ENCODE measurements around the gene STIM1.
A peak's percentile ranks its signal among the peaks of the same experiment; 100 is the strongest.

Gene STIM1

GRCh38 chr11:3890014-3890413 lies 34.5 kb downstream of the STIM1 start:
- no peak overlapping the region for H3K4me3 ChIP-seq (replicated peaks; ENCODE audit: insufficient read depth, low read length)
- DNase-seq (ENCODE audit: low read depth in 1 of 2, low spot score in 1 of 2) = no peak
- H3K27me3 ChIP-seq (ENCODE audit: insufficient read depth, poor library complexity, severe bottlenecking) = no peaks in the 10 kb centered on the region
- no peak overlapping the region for H3K27ac ChIP-seq (replicated peaks)
- TF ChIP-seq SPI1 (IDR thresholded peaks at IDR 0.05; ENCODE audit: borderline replicate concordance, low read depth) (no peak), POLR2AphosphoS5 (IDR thresholded peaks at IDR 0.05; ENCODE audit: low read depth) (no peak)

DNA sequence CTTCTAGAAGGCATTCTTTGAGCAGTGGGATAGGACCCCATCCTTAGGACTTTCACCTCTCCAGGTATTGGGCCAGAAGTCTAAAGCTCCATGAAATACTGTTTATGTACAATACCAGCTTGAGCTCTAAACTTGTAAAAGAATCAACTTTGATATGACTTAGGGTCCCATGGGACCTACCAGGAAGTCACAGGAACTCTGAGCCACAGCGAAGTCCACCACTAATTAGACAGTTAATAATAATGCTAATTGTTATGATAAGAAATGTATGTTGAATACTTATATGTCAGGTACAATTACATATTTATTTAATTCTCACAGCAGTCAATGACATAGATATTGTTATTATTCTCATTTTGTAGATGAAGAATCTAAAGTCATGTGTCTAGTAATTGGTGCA lies 35.3 kb downstream of the STIM1 start:
- Histone ChIP-seq H3K27ac (replicated peaks) (no peak overlapping the region), H3K4me3 (replicated peaks; ENCODE audit: insufficient read depth, low read length) (no peak overlapping the region), H3K27me3 (ENCODE audit: insufficient read depth, poor library complexity, severe bottlenecking) (no peaks in the 10 kb centered on the region)
- TF ChIP-seq, protein P1, sequence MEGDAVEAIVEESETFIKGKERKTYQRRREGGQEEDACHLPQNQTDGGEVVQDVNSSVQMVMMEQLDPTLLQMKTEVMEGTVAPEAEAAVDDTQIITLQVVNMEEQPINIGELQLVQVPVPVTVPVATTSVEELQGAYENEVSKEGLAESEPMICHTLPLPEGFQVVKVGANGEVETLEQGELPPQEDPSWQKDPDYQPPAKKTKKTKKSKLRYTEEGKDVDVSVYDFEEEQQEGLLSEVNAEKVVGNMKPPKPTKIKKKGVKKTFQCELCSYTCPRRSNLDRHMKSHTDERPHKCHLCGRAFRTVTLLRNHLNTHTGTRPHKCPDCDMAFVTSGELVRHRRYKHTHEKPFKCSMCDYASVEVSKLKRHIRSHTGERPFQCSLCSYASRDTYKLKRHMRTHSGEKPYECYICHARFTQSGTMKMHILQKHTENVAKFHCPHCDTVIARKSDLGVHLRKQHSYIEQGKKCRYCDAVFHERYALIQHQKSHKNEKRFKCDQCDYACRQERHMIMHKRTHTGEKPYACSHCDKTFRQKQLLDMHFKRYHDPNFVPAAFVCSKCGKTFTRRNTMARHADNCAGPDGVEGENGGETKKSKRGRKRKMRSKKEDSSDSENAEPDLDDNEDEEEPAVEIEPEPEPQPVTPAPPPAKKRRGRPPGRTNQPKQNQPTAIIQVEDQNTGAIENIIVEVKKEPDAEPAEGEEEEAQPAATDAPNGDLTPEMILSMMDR (IDR thresholded peaks at IDR 0.05; ENCODE audit: insufficient read depth, low read length) = no peak
- TF ChIP-seq GABPA (IDR thresholded peaks at IDR 0.05; ENCODE audit: low read depth) (no peak), POLR2AphosphoS5 (IDR thresholded peaks at IDR 0.05; ENCODE audit: low read depth) (no peak), SPI1 (IDR thresholded peaks at IDR 0.05; ENCODE audit: borderline replicate concordance, low read depth) (no peak)
- TF ChIP-seq, protein P2, sequence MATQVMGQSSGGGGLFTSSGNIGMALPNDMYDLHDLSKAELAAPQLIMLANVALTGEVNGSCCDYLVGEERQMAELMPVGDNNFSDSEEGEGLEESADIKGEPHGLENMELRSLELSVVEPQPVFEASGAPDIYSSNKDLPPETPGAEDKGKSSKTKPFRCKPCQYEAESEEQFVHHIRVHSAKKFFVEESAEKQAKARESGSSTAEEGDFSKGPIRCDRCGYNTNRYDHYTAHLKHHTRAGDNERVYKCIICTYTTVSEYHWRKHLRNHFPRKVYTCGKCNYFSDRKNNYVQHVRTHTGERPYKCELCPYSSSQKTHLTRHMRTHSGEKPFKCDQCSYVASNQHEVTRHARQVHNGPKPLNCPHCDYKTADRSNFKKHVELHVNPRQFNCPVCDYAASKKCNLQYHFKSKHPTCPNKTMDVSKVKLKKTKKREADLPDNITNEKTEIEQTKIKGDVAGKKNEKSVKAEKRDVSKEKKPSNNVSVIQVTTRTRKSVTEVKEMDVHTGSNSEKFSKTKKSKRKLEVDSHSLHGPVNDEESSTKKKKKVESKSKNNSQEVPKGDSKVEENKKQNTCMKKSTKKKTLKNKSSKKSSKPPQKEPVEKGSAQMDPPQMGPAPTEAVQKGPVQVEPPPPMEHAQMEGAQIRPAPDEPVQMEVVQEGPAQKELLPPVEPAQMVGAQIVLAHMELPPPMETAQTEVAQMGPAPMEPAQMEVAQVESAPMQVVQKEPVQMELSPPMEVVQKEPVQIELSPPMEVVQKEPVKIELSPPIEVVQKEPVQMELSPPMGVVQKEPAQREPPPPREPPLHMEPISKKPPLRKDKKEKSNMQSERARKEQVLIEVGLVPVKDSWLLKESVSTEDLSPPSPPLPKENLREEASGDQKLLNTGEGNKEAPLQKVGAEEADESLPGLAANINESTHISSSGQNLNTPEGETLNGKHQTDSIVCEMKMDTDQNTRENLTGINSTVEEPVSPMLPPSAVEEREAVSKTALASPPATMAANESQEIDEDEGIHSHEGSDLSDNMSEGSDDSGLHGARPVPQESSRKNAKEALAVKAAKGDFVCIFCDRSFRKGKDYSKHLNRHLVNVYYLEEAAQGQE (IDR thresholded peaks at IDR 0.05; ENCODE audit: insufficient replicate concordance, low read depth) = no peak
- DNase-seq (ENCODE audit: low read depth in 1 of 2, low spot score in 1 of 2) = no peak

- no peak for TF ChIP-seq SPI1 (IDR thresholded peaks at IDR 0.05; ENCODE audit: borderline replicate concordance, low read depth)
- TF ChIP-seq POLR2AphosphoS5 (IDR thresholded peaks at IDR 0.05; ENCODE audit: low read depth) = no peak
- TF ChIP-seq, protein P2 (IDR thresholded peaks at IDR 0.05; ENCODE audit: insufficient replicate concordance, low read depth) = no peak
- TF ChIP-seq GABPA (IDR thresholded peaks at IDR 0.05; ENCODE audit: low read depth) = no peak
- TF ChIP-seq, protein P1 (IDR thresholded peaks at IDR 0.05; ENCODE audit: insufficient read depth, low read length) = no peak
Observed at GRCh38 chr11:3891751-3892150, 36.3 kb downstream of the STIM1 start.

GRCh38 chr11:3892156-3892555 lies 36.7 kb downstream of the STIM1 start:
- H3K27ac ChIP-seq (replicated peaks) = 0 out of 2 replicates have a peak overlapping the region, but pooled peaks have one; percentile 2

More at GRCh38 chr11:3891751-3892150, 36.3 kb downstream of the STIM1 start:
- no peak overlapping the region for H3K4me3 ChIP-seq (replicated peaks; ENCODE audit: insufficient read depth, low read length)
- H3K27me3 ChIP-seq (ENCODE audit: insufficient read depth, poor library complexity, severe bottlenecking) = no peaks in the 10 kb centered on the region
- no peak for DNase-seq (ENCODE audit: low read depth in 1 of 2, low spot score in 1 of 2)
- H3K27ac ChIP-seq (replicated peaks) = 0 out of 2 replicates have a peak overlapping the region, but pooled peaks have one; percentile 2

More at GRCh38 chr11:3892156-3892555, 36.7 kb downstream of the STIM1 start:
- Histone ChIP-seq H3K4me3 (replicated peaks; ENCODE audit: insufficient read depth, low read length) (no peak overlapping the region), H3K27me3 (ENCODE audit: insufficient read depth, poor library complexity, severe bottlenecking) (no peaks in the 10 kb centered on the region)
- TF ChIP-seq POLR2AphosphoS5 (IDR thresholded peaks at IDR 0.05; ENCODE audit: low read depth) = no peak
- TF ChIP-seq, protein P1 (IDR thresholded peaks at IDR 0.05; ENCODE audit: insufficient read depth, low read length) = no peak
- no peak for TF ChIP-seq SPI1 (IDR thresholded peaks at IDR 0.05; ENCODE audit: borderline replicate concordance, low read depth)
- TF ChIP-seq, protein P2 (IDR thresholded peaks at IDR 0.05; ENCODE audit: insufficient replicate concordance, low read depth) = no peak
- TF ChIP-seq GABPA (IDR thresholded peaks at IDR 0.05; ENCODE audit: low read depth) = no peak
- DNase-seq (ENCODE audit: low read depth in 1 of 2, low spot score in 1 of 2) = no peak

Measured in HL-60 (cell line).